GM19455 (cell line): Measurements from ENCODE around the gene MS4A6E.

Source experiments
- ATAC-seq: cut with Tn5 transposase; IDR thresholded peaks from one replicate; pipeline ENCODE4 v1.9.1; 2021; ENCODE audit not compliant: unreplicated experiment

The MS4A6E gene

DNA sequence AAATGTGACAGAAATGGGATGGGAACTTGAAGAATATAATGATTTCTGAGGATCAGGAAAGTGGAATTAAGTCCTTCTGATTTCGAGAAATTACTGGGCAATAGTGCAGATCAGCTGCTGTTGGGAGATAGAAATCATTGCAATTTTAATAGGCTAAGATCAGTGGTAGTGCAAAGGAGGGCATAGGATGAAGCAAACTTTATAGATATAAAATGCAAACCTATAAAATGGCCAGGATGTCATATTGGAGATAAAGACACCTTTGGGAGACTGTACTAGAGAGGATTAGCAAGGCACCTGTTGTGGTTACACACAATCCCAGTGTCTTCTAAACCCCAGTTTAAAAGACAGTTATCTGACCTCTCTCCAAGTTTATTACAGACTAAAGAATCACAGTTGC lies 44.8 kb downstream of the MS4A6E start:
- ATAC-seq = no peak

DNA sequence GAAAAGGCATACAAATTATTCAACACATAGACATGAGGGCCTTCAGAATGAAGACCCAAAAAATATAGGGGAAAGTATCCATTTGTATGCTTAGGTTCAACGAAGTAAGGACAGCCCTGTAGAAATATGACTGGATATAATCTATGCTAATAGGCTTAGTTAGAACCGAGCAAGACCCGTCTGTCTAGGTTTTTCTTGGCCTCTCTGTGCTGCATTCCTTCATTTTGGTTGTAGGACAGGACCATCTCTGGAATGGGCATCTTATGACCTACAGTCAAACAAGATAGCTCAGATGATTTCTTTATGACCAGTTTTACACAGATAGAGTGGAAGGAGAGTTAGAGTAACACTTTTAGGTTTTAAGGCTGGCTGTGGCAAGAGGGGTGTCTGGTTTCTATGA lies 45.7 kb downstream of the MS4A6E start:
- no peak for ATAC-seq

DNA sequence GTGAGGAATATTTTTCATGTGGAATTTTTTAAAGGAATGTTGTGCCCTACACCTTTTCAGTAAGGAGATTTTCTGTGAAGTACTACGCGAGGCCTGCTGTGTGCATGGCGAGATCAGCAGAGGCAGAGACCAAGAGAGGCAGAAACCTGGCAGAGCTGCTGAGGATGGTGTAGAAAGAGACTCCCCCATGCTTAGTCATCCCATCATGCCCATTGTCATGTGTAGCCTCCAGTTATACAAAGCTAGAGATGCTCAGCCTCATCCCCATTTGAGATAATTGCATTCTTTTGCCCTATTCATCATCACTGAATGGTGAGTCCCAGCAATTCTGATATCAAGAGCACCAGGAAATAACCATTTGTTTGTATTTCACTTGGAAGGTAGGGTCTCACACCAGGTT lies 48.3 kb downstream of the MS4A6E start:
- ATAC-seq = no peak

DNA sequence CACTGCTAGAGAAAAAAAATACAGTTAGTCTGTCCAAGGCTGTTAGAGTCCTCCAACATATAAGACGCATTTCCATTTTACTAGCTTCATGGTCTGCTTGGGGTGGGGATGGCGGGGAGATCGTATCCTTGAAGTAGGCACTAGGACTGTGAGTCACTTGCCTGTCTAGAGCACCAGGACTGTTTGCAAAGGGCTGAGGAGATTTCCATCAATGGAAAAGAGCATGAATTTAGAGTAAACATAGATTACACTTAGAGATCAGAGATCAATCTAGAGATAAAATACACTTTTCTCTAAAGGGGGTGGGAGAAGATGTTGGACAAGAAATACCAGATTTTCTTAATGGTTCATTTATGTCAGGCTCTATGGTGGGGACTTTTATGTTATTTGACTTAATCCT lies 49.5 kb downstream of the MS4A6E start:
- no peak for ATAC-seq

DNA sequence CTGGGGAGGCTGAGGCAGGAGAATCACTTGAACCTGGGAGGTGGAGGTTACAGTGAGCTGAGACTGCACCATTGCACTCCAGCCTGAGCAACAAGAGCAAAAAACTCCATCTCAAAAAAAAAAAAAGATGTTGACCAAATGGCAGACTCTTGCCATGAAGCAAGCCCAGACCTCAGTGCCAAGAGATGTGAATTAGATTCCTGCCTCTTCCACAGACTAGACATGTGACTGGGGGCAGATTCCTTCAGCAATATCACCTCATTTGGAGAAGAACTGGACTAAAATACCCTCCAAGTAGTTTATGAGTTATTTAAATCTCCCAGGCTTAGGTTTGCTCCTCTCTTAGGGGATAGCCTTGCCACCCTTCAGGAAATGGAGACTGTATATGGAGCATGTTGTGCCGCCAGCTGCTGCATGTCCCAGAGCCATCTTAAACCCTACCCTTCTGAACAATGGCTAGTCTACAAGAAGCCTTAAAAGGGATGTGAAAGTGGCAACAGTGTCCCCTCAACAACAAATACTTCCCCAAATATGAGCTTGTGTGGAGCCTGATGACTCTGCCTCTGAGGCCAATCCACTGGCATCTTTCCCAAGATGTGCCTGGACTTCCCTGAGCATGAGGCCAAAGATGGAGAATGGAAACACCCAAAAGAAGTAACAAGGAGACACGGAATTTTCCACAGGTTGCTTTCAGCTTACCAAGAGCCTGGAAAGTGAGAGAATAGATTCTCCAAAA lies 50.5 kb downstream of the MS4A6E start:
- ATAC-seq = no peak

DNA sequence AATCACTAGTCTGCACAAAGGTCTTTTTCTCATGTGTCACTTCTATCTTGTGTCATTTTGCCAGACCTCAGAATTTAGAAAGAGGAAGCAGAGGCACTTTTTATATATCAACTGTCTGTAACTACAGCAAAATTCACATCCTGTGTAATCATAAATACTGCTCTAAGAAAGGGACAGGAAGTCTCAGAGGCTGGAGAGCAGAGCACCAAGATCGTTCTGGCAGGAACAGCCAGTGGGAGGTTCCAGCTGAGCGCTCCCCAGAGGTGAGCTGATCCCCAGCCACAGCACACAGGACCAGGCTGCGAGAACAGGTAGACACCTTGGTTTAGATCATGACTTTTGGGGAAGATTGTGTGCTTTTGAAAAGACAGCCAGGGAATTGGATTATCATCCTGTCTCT lies 51.3 kb downstream of the MS4A6E start, which contains the start of gene MS4A7:
Gene MS4A7 (plus strand): TSS at position 179 of the 400 bp plus-strand sequence. CDS start 4,610 bp downstream, outside the sequence.
- peak; percentile 95 for ATAC-seq

DNA sequence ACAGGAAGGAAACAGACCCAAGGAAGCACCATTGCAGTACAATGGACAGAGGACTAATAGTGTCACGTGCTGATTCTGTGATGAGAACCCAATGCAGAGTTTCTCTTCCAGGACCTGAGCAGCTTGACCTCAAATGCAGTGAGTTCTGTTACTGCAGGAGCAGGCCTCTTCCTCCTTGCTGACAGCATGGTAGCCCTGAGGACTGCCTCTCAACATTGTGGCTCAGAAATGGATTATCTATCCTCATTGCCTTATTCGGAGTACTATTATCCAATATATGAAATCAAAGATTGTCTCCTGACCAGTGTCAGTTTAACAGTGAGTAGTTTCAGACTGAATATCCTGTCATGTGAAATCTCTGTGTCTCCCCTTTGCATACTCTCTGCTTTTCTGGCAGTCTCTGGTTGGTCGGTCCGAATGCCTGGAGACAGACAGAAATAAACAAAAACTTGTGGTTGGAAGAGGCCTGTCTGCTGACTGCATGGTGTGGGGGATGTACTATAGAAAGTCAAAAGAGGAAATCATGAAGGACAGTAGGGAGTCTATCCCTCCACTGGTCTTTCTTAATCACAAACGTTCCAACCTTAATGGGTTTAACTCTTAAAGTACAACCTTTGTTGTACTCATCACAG lies 62.3 kb downstream of the MS4A6E start:
- ATAC-seq = peak; percentile 77

DNA sequence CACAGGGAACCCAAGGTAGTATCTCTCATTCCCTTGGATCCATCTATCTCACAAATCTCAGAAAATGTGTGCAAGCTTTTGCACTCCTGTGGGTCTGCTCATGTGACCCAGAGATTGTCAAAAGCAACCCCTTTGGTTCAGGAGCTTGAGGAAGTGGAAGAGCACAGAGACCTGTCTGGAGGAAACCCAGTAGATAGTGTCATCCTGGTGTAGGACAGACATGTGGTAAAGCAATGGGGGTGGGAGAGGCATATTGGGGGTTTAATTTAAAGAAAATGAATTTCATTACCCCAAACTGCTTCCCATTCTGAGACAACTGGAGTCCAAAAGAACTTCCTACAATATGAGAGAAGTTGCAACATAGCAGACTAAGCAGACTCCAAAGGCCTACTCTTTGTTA lies 63.4 kb downstream of the MS4A6E start:
- no peak for ATAC-seq
